NCI-H460 (cell line): ENCODE data around the gene MMP23B. TPM values are rescaled to one million over a fixed set of nuclear protein-coding genes. Genes with fewer than 3 reads are reported as not detected.
"Not testable (repeated sequence)": the region's sequence is repeated elsewhere in the genome, so short reads cannot be mapped to it uniquely, and the experiment has no call there.

Experiments
- DNase-seq: peaks from one replicate; pipeline ENCODE4 v3.0.0-alpha.2; 2016; ENCODE audit warnings: low read depth; ENCODE audit errors: extremely low read depth
- total RNA-seq: library from RNA; depleted of rRNA; stranded (reverse); fragments of >200 nt; shearing (Covaris generic); gene quantifications from 2 replicates; pipeline ENCODE4 v1.2.3, GENCODE V29; 2014

The MMP23B gene
- total RNA-seq, 1 experiment from 2014 or later: 0.15 TPM

DNA sequence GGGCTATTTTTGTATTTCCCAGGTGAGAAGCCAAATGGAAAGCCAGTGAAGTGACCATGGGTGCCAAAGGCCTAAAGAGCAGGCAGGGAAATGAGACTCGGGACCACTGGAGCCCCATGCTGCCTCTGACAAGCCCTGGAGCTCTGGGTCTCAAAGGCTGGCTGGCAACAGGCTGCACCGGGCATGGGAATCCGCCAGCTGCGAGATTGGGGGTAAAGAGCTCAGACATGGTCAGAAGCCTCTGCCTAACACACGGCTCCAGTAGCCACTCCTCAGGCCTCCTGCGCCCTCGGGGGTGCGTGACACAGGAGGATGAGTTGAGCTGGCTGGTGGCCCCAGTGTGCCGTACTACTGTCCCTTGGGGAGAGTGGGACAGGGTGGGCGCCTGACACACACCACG is 32.3 kb downstream of the MMP23B start:
- not testable (repeated sequence) for DNase-seq

DNA sequence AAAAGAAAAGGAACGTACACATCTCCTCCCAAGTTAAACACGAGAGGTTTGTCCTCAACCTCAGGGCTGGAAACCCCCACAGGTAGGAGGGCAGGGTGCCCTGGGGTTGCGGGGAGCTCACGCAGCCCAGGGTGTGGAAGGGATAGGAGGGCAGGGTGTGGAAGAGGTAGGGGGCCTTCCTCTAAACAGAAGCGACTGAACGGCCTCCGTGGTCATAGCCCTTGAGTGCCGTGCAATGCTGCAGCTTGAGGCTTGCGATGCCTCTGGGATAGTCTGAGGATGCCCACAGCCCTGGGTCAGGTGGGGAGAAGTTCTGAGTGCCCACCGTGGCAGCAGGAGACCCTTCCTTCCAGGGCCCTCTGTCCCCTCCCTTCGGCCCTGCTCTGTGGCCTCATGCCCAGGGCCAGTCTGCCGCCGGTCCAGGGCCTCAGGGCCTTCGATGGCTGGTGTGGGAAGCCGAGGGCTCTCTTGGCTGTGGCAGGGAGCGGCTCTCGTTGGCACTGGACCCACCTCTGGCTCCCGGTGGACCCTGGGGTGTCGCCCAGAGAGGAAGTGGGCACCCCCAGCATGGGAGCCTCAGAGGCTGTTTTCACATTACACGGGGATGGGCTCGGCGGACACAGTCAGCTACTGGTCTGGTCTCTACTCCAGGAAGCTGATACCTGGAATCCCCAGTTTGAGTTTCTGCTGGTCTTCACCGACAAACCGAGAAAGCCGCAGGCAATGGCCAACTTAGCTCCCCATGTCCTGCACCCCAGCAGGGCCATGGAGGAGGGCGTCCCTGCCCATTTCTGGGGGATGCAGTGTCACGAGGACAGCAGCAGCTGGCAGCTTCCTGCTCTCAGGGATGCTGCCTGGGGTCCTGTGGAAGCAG is 33.2 kb downstream of the MMP23B start:
- DNase-seq: no peak

DNA sequence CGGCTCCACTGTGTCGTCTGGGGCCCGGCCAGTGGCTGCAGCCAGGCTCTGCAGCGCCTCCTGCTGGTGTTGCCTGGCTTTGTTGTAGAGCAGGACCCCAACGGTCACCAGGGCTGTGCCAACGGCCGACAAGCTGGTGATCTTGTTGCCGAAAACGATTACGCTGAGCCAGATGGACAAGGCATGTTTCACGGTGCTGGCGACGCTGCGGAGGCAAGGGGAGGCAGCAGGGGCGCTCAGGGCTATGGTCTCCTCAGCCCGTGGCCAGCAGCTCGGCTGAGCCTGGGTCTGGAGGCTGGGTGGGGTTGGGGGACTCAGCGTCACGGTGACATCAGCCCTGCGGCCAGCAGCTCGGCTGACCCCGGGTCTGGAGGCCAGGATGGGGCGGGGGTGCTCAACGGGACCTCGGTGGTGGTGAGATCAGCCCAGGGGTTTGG is 33.9 kb downstream of the MMP23B start:
- DNase-seq: no peak

DNA sequence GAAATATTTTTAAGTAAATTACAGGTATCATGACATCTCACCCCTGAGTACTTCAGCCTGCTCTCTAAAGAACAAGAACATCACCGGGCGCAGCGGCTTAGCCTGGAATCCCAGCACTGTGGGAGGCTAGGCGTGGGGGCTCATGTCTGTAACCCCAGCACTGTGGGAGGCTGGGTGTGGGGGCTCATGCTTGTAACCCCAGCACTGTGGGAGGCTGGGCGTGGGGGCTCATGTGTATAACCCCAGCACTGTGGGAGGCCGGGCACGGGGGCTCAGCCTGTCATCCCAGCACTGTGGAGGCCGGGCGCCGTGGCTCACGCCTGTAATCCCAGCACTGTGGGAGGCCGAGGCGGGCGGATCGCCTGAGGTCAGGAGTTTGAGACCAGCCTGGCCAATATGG is 34.6 kb downstream of the MMP23B start:
- DNase-seq: no peak

DNA sequence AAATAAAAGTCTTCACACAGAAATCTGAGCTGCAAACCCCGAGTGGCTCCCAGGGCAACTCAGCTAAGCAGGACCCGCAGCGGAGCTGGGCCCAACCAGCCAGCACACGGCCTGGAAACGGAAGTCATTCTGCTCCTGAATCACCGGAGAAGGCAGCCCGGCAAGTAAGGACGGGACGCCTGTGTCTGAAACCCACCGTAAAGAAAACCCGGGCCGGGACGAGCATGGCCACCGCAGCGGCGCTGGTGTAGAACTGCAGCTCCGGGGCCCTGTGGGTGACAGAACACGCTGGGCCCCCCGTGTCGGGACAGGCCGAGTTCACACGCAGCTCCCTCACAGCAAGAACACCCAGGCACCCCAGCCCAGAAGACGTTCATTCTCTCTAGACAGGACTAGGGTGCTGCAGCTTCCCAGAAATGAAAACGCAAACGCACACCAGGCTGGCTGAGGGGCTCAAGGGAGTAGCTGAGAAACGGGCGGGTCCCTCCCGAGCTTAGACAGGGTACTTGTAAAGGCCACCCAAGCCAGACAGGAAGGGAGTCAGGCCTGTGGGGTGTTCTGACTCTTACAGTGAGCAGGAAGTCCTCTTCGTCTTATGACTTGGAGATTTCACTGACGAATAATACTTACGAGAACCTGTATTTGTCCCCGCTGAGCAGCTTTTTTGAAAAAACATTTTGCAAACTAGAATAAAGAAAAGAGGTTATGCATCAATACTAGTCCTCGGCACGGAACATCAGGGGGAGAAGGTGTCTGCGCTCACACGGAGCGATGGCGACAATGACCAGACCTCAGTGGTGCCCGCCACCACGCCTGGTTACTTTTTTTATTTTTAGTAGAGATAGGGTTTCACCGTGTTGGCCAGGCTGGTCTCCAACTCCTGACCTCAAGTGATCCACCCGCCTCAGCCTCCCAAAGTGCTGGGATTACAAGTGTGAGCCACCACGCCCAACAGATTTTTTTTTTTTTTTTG is 37.8 kb downstream of the MMP23B start:
- no peak for DNase-seq

DNA sequence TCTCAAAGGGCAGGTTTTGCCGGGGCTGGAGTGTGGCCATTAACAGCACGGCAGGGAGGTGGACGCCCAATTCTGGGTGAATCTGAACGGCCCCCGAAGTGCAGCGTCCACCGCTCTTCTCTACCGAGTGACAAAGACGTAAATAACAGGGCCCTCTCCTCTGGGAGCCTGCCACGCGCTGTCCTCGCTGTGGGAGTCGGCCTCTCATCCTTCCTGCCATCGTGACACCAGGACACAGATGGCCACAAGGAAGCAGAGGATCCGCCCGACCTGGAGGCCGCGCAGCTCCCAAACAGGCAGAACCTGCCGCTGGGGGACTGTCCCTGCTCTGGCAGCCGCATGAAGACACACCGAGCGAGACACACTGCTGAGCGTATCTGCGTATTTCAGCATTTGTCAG is 38.9 kb downstream of the MMP23B start:
- DNase-seq: no peak

DNA sequence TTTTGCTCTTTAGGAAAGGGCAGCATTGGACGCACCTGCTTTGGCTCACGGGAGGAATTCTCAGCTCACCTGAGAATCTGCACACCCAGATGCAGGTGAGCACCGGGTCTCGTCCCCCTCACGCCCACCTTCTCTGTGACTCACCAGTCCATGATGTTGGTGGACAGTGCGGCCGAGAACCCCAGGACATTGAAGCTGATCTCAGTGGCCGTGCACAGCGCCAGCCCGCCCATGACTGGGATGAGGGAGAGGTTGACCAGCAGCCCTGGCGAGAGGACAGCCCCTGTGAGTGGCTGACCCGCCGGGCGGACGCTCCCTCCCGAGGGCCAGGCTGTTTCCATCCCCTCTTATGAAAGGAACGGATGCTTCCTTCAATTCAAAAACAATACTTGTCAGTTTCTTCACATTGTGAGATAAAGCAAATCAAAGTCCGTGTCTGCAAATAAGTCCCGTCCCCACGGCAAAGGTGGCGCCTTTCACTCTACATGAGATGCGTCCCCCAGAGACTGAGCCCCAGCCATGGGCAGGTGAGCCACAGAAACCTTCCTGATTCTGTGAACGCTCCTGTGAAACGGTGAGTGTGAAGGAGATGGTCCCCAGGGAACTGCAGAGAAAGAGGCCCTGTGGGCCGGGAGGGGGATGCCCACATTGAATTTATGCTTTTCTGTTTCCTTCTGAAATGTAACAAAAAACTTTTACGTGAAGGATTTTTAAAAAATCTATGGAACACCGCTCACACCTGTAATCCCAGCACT is 39.6 kb downstream of the MMP23B start:
- DNase-seq: no peak

DNA sequence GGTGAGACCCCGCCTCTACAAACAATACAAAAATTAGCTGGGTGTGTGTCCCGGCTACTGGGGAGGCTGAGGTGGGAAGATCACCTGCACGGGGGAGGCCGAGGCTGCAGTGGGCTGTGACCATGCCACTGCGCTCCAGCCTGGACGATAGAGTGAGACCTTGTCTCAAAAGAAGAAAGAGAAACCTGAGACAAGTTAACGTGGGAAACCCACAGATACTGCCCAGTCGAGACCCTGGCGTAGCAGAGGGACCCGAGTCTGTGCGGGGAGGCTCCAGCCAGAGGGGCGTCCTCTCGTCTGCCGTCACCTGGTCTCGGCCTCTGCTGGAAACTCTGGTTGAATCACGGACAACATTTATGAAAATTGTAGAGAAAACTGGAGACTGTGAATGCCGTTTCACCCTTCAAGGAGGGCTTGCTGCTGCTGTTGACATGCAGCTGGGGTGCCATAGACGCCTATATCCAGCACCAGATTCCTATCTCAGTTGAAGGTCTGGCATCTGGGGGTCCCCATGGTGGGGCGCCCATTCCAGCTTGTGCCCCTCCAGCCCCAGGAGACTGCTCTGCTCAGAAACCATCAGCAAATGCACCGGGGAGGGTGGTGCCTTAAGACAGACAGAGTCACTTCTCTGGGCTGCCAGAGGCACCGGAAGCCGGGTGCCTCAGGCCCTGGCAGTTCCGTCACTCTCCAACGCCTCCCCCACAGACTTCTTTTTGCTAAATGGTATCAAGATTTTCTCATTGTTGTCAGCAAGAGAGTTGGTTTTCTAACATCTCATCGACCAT is 40.4 kb downstream of the MMP23B start:
- DNase-seq: no peak

DNA sequence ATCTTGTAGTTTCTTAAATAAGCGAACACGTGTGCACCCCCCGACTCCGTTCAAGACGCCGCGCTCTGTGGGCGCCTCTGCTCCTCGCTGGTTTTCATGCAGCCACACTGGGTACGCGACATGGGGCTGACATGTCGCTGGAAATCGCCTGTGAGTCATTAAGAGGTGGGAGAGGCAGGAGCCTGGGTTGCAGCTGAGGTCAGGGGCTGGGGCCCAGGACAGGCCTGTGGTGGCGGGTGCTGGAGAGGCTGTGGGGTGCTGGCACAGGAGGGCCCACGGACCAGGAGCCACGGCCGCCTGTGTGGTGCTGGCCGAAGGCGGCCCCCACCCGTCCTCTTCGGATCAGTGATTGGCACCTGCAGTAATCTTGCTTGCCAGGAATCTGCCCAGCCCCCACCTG is 42.8 kb downstream of the MMP23B start:
- DNase-seq: not testable (repeated sequence)

DNA sequence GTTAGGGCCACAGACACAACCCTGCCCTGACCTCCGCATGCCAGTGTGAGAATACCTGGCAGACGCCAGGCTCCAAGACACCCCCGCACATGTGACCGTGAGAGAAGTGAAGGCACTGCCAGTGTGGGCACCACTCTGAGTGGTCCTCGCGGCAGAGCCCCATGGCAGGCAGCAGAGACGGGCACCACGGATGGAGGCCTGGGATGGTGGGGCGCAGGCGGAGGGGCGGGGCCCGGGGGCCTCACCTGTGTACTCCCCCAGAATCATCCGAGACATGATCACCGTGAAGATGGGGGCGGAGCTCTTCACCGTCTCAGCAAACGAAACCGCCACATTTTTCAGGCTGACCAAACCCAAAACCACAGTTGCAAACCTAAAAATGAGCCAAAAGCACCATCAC is 43.2 kb downstream of the MMP23B start:
- DNase-seq: not testable (repeated sequence)

DNA sequence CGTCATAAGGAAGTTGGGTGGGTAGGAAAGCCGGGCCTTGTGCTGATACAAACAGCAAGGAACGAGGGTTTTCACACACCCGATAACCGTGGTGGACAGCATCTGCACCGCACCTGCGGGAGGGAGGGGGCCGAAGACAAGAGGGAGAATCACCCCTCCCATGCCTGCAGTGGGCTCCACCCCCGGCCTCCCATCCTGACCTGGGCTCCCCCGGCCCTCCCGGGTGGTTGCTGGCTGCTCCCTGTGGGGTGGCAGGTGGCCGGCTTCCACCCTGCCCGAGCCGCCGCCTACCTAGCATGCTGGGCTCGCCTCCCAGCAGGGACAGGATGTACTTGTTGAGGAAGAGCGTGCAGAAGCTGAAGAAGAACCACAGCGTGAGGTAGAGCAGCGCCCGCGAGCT is 44.1 kb downstream of the MMP23B start:
- DNase-seq: not testable (repeated sequence)

DNA sequence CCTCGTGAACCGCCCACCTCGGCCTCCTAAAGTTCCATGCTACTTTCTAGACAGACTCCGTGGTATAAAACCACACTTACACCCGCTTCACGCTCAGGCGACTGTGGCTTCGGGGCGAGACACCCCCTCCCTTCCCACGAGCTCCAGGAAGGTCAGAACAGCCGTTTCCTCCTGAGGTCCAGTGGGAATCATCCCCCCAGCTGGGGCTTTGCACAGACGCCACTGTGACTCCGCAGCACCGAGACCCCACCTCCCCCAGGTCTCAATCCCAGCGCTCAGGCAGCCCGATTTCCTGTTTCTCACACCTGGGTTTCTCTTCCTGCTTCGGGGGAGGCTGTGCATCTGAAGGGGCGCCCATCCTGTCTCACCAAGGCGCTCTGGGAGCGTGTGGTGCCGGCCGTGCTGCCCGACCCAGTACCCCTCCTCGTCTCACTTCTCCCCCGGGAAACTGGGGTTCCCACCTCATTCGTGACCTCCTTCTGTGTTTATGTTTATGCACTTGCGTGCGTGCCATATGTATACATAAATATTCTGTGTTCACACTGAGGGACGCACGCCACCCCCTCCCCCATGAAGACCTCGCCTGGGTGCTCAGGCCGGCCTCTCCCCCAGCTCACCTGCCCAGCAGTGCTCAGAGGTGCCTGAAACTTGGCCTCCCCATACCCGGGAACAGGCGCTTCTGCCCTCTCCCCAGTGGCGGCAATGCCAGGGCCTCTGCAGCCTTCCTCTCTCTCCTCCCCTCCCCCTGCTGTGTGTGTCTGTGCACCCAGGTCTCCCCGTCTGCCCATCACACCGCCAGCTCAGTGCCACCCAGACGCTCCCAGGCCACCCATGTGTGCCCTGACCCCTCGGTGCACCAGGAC is 46.0 kb downstream of the MMP23B start:
- no peak for DNase-seq

DNA sequence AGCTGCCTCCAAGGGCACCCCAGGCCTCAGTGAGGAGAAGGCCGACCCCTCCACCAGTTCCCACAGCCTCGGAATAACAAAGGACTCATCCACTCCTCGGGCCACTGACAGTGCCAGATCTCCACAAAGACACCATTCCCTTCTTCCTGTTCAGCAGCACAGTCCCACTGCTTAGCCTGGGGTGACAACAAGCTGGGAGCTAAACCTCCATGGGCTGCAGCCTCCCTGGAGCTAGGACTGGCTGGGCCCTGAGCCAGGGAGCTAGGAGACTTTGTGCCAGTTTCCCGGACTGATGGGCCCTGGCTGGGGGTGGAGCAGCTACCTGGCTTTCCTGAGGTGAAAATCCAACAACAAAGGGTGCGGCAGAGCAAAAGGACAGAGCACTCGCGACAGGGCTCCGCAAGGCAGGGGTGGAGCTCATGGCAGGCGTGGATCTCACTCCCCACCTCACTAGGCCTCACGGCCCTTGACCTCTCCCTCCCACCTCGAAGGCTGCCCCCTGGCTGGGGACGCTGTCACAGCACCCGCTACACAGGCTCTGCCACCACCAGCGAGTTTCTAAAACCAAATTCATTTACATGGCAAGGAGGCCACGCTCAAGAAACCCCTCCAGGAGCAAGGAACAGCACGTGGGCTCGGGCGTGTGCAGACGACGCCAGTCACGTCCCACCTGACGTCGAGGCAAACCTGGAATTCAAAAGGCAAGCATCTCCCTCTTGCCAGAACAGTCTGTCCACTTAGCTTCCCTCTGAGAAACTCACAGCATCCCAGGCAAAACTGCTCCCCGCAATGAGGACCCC is 46.8 kb downstream of the MMP23B start:
- no peak for DNase-seq

DNA sequence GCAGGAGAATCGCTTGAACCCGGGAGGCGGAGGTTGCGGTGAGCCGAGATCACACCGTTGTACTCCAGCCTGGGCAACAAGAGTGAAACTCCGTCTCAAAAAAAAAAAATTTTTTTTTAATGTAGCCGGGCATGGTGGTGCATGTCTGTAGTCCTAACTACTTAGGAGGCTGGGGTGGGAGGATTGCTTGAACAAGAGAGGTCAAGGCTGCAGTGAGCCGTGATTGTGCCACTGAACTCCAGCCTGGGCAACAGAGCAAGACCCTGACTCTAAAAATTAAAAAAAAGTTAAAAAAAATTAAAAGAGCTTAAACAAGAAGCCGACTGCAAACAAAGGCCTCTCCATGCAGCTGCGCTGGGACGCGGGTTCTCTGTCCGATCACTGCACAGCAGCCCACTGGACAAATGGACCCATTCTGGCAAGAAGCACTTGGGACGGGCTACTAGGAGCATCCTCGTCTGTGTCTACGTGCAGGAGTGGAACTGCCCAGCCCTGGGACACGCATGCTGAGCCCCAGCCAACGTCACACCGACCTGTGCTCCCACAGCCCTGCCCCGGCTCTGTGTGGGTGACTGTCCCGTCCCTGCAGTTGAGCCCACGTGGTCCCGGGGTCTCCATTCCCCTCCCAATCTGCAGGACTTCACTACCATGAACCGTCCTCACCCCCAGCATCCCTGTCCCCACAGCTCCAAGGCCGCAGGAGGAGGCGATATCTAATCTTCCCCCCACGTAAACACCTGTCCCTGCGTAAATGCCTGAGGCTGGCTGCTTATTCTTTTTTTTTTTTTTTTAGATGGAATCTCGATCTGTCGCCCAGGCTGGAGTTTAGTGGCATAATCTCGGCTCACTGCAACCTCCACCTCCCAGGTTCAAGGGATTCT is 48.3 kb downstream of the MMP23B start:
- DNase-seq: no peak

DNA sequence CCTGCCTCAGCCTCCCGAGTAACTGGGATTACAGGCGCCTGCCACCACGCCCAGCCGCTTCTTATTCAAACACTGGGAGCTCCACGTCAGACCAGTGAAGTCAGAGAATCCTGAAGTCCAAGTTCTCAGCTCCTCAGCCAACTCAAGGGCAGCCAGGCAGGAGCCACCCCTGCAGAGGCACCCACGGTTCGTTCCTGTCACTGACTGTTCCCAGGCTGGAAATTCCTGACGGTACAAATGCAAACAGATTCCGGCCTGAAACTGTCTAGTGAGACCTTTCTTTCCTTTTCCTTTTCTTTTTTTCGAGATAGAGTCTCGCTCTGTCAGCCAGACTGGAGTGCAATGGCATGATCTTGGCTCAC is 48.9 kb downstream of the MMP23B start:
- DNase-seq: no peak

DNA sequence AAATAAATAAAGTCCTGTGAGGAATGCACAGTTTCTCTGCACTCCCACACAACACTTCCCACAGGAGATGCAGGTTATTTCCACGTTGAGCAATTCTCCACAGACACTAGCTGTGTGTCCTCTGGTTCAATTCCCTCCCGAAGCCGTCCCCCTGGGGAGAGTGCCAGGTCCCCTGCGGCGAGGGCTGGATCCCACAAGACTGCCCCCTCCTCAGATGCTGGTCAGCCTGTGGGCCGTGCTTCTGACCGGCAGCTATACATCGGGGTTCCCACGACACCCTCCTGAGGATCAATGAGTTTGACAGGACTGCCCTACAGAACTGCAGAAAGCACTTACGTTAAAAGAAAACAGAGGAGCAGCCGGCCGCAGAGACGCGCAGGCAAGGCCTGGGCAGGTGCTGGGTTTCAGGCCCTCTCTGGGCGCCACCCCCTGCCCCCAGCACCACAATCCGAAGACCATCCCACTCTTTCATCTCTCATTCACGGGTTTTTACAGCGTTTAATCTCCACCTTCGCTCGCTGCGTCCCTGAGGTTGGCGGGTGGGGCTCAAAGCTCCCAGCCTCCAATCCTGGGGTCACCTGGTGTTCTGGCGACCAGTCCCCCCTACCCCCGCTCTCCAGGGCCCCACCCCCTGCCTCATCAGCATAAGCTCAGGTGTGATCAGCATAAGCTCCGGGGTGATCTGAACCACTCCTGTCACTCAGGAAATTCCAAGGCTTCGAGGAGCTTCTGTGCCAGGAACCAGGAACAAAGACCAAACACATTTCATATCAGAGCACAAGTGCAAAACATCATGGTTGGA is 51.3 kb downstream of the MMP23B start:
- no peak for DNase-seq
